A673 (cell line): ENCODE data around the gene CCDC178.

ENCODE experiments used
- EZH2 ChIP-seq: fragments of 200-600 bp; sonication (generic); IDR thresholded peaks from 2 replicates; pipeline ENCODE4 v1.6.1; 2017; ENCODE audit warnings: borderline replicate concordance, low read depth, mild to moderate bottlenecking, mixed read lengths, antibody characterized with exemption, low read length; ENCODE audit not compliant: poor library complexity, severe bottlenecking
- TF ChIP-seq, protein P1 (sequence below): fragments of 300-800, 200-600 bp; sonication (generic); conservative IDR thresholded peaks from 2 replicates; pipeline ENCODE4 v1.5.1; 2017; ENCODE audit warnings: low read depth, mild to moderate bottlenecking, antibody characterized with exemption, low read length, moderate library complexity, mixed read lengths

DNA sequence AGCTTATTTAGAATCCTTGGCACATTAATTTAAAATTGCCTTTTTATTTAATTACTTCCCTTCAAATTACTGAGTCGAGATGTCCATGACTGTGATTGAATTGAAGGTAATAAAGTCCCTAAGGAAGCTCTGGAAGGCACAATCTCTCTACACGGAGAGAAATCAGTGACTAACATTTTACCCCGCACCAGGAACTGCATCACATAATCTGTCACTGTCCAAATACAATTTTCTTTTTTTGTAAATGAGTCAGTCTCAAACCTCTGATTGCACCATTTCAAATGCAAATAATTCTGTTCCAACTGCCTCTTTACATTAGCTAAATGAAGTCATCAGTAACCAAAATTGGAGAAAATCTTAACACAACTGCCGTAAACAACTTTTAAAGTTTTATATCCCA, 311.9 kb downstream of the CCDC178 start:
- TF ChIP-seq EZH2 = no peak
- TF ChIP-seq, protein P1, sequence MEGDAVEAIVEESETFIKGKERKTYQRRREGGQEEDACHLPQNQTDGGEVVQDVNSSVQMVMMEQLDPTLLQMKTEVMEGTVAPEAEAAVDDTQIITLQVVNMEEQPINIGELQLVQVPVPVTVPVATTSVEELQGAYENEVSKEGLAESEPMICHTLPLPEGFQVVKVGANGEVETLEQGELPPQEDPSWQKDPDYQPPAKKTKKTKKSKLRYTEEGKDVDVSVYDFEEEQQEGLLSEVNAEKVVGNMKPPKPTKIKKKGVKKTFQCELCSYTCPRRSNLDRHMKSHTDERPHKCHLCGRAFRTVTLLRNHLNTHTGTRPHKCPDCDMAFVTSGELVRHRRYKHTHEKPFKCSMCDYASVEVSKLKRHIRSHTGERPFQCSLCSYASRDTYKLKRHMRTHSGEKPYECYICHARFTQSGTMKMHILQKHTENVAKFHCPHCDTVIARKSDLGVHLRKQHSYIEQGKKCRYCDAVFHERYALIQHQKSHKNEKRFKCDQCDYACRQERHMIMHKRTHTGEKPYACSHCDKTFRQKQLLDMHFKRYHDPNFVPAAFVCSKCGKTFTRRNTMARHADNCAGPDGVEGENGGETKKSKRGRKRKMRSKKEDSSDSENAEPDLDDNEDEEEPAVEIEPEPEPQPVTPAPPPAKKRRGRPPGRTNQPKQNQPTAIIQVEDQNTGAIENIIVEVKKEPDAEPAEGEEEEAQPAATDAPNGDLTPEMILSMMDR = no peak
